HG03457 (cell line): ENCODE results near the gene SCG5.

Experiments
- ATAC-seq: cut with Tn5 transposase; IDR thresholded peaks from one replicate; pipeline ENCODE4 v1.9.1; 2021; ENCODE audit warnings: moderate number of reproducible peaks; ENCODE audit not compliant: unreplicated experiment

The SCG5 gene

GRCh38 chr15:32659340-32660155 lies 18.0 kb downstream of the SCG5 start:
- no peak for ATAC-seq

GRCh38 chr15:32663671-32664070 lies 22.2 kb downstream of the SCG5 start:
- ATAC-seq: no peak

- ATAC-seq: no peak
These were observed 23.3 kb downstream of the SCG5 start for GRCh38 chr15:32664796-32665195.

- no peak for ATAC-seq
These were observed 25.8 kb downstream of the SCG5 start for GRCh38 chr15:32667321-32667720.

GRCh38 chr15:32668942-32669341 lies 27.4 kb downstream of the SCG5 start:
- no peak for ATAC-seq

GRCh38 chr15:32669896-32670611 lies 28.5 kb downstream of the SCG5 start:
- ATAC-seq: no peak

- ATAC-seq: no peak
These were observed 29.1 kb downstream of the SCG5 start for GRCh38 chr15:32670623-32671022.

- ATAC-seq: no peak
These were observed 30.1 kb downstream of the SCG5 start for GRCh38 chr15:32671339-32672325.

- no peak for ATAC-seq
These were observed 33.2 kb downstream of the SCG5 start for GRCh38 chr15:32674681-32675080.

GRCh38 chr15:32675466-32675865 lies 34.0 kb downstream of the SCG5 start:
- ATAC-seq: no peak

- no peak for ATAC-seq
These were observed 34.7 kb downstream of the SCG5 start for GRCh38 chr15:32676169-32676568.

- ATAC-seq: no peak
These were observed 35.8 kb downstream of the SCG5 start for GRCh38 chr15:32677238-32677750.

GRCh38 chr15:32679298-32679690 lies 37.8 kb downstream of the SCG5 start:
- ATAC-seq: no peak

GRCh38 chr15:32682569-32682968 lies 41.1 kb downstream of the SCG5 start:
- no peak for ATAC-seq

- no peak for ATAC-seq
These were observed 41.6 kb downstream of the SCG5 start for GRCh38 chr15:32682977-32683630.

GRCh38 chr15:32683906-32684584 lies 42.5 kb downstream of the SCG5 start:
- ATAC-seq: no peak

GRCh38 chr15:32685576-32685975 lies 44.1 kb downstream of the SCG5 start:
- no peak for ATAC-seq

- no peak for ATAC-seq
These were observed 46.0 kb downstream of the SCG5 start for GRCh38 chr15:32687556-32687955.

GRCh38 chr15:32688151-32688639 lies 46.7 kb downstream of the SCG5 start:
- no peak for ATAC-seq
